HEK293 (cell line): ENCODE measurements around the gene MAML3.
A peak's percentile ranks its signal among the peaks of the same experiment; 100 is the strongest.

Source experiments
- CTCF ChIA-PET: fragments of 350-600 bp; formaldehyde crosslinking; extraction: SDS; loops from one replicate; lab custom pipeline; 2021; ENCODE audit warnings: antibody characterized with exemption; lab: Yijun Ruan, JAX
- POLR2A ChIA-PET: fragments of 300-600 bp; formaldehyde crosslinking; extraction: SDS; loops from one replicate; lab custom pipeline; 2020; ENCODE audit warnings: antibody characterized with exemption, inconsistent platforms; lab: Yijun Ruan, JAX
- H3K27ac ChIP-seq: fragments of 200-500 bp; sonication (Bioruptor generic); 2 replicates; pipeline ENCODE4 v1.5.1; 2014; ENCODE audit warnings: low read depth, low read length, control low read depth, inconsistent platforms; ENCODE audit errors: extremely low read depth
- H3K36me3 ChIP-seq, 2 experiments: fragments of 200-500 bp in 1 of 2; sonication (Bioruptor generic) in 1 of 2; 1 replicate in 1 of 2; 2 replicates in 1 of 2; pipeline ENCODE4 v1.5.1; 2014 to 2017; ENCODE audit warnings: inconsistent platforms in 2 of 2, low read length in 2 of 2; ENCODE audit not compliant: control insufficient read depth in 2 of 2, insufficient read depth in 1 of 2
- H3K4me1 ChIP-seq: fragments of 200-500 bp; sonication (Bioruptor generic); 2 replicates; pipeline ENCODE4 v1.5.1; 2014; ENCODE audit warnings: mild to moderate bottlenecking, low read length, inconsistent platforms; ENCODE audit not compliant: control insufficient read depth, insufficient read depth
- H3K4me3 ChIP-seq: 2 replicates; pipeline ENCODE4 v1.5.1; 2011; ENCODE audit warnings: low read depth, mild to moderate bottlenecking, control low read depth, low read length, moderate library complexity
- H3K9me3 ChIP-seq: fragments of 200-500 bp; sonication (Bioruptor generic); 2 replicates; pipeline ENCODE4 v1.5.1; 2014; ENCODE audit warnings: low read depth, low read length, inconsistent platforms; ENCODE audit not compliant: control insufficient read depth, insufficient read depth
- BCL11B ChIP-seq: fragments of 450-650 bp; formaldehyde crosslinking; IDR thresholded peaks from 2 replicates; pipeline ENCODE4 v1.5.1; 2016; ENCODE audit warnings: low read depth, missing biosample characterization, missing genetic modification characterization
- HIC1 ChIP-seq: fragments of 450-650 bp; formaldehyde crosslinking; IDR thresholded peaks from 2 replicates; pipeline ENCODE4 v1.5.1; 2016; ENCODE audit warnings: missing biosample characterization, missing genetic modification characterization
- KLF16 ChIP-seq: fragments of 450-650 bp; formaldehyde crosslinking; IDR thresholded peaks from 2 replicates; pipeline ENCODE4 v1.5.1; 2017; ENCODE audit warnings: missing biosample characterization, missing genetic modification characterization
- OSR2 ChIP-seq: fragments of 450-650 bp; formaldehyde crosslinking; IDR thresholded peaks from 2 replicates; pipeline ENCODE4 v1.5.1; 2016; ENCODE audit warnings: missing biosample characterization, missing genetic modification characterization
- REPIN1 ChIP-seq: fragments of 450-650 bp; formaldehyde crosslinking; IDR thresholded peaks from 2 replicates; pipeline ENCODE4 v1.5.1; 2017; ENCODE audit warnings: missing biosample characterization, missing genetic modification characterization, low read depth
- SP7 ChIP-seq: fragments of 450-650 bp; formaldehyde crosslinking; IDR thresholded peaks from 2 replicates; pipeline ENCODE4 v1.5.1; 2016; ENCODE audit warnings: missing biosample characterization, missing genetic modification characterization
- ZBTB8A ChIP-seq: fragments of 450-650 bp; formaldehyde crosslinking; IDR thresholded peaks from 2 replicates; pipeline ENCODE4 v1.5.1; 2016; ENCODE audit warnings: missing biosample characterization, missing genetic modification characterization
- ZNF239 ChIP-seq: fragments of 450-650 bp; formaldehyde crosslinking; IDR thresholded peaks from 2 replicates; pipeline ENCODE4 v1.5.1; 2016; ENCODE audit warnings: missing biosample characterization, missing genetic modification characterization
- ZNF274 ChIP-seq, 2 experiments: fragments of 200-500 bp in 1 of 2; fragments of 450-650 bp in 1 of 2; sonication (Bioruptor generic) in 1 of 2; formaldehyde crosslinking in 1 of 2; IDR thresholded peaks; 2 replicates each; pipeline versions ENCODE4 v1.5.1 to v1.6.1; 2014 to 2016; ENCODE audit warnings: borderline replicate concordance in 1 of 2, inconsistent platforms in 1 of 2, low read length in 1 of 2, missing biosample characterization in 1 of 2, missing genetic modification characterization in 1 of 2
- ZNF324 ChIP-seq: fragments of 450-650 bp; formaldehyde crosslinking; IDR thresholded peaks from 2 replicates; pipeline ENCODE4 v1.5.1; 2016; ENCODE audit warnings: missing biosample characterization, missing genetic modification characterization
- ZNF354C ChIP-seq: fragments of 450-650 bp; formaldehyde crosslinking; IDR thresholded peaks from 2 replicates; pipeline ENCODE4 v1.5.1; 2016; ENCODE audit warnings: missing biosample characterization, missing genetic modification characterization, low read depth, borderline replicate concordance
- ZNF366 ChIP-seq: fragments of 450-650 bp; formaldehyde crosslinking; conservative IDR thresholded peaks from 2 replicates; pipeline ENCODE4 v1.5.1; 2016; ENCODE audit warnings: missing biosample characterization, missing genetic modification characterization
- ZNF521 ChIP-seq: fragments of 450-650 bp; formaldehyde crosslinking; IDR thresholded peaks from 2 replicates; pipeline ENCODE4 v1.5.1; 2017; ENCODE audit warnings: missing biosample characterization, mild to moderate bottlenecking, missing genetic modification characterization
- ZNF623 ChIP-seq: fragments of 450-650 bp; formaldehyde crosslinking; IDR thresholded peaks from 2 replicates; pipeline ENCODE4 v1.5.1; 2016; ENCODE audit warnings: missing biosample characterization, missing genetic modification characterization
- ZNF624 ChIP-seq: fragments of 450-650 bp; formaldehyde crosslinking; IDR thresholded peaks from 2 replicates; pipeline ENCODE4 v1.5.1; 2017; ENCODE audit warnings: missing biosample characterization, missing genetic modification characterization
- ZNF639 ChIP-seq: fragments of 450-650 bp; formaldehyde crosslinking; IDR thresholded peaks from 2 replicates; pipeline ENCODE4 v1.5.1; 2016; ENCODE audit warnings: missing biosample characterization, missing genetic modification characterization
- ZNF677 ChIP-seq: fragments of 450-650 bp; IDR thresholded peaks from 2 replicates; pipeline ENCODE4 v1.5.0; 2018; ENCODE audit warnings: missing biosample characterization, mild to moderate bottlenecking, missing genetic modification characterization, moderate library complexity
- ZNF701 ChIP-seq: fragments of 450-650 bp; formaldehyde crosslinking; IDR thresholded peaks from 2 replicates; pipeline ENCODE4 v1.5.1; 2016; ENCODE audit warnings: missing biosample characterization, missing genetic modification characterization
- TF ChIP-seq, protein P1 (sequence below): fragments of 450-650 bp; formaldehyde crosslinking; IDR thresholded peaks from 2 replicates; pipeline ENCODE4 v1.5.1; 2016; ENCODE audit warnings: missing biosample characterization, missing genetic modification characterization
- TF ChIP-seq, protein P2 (sequence below): fragments of 450-650 bp; formaldehyde crosslinking; IDR thresholded peaks from 2 replicates; pipeline ENCODE4 v1.5.1; 2016; ENCODE audit warnings: missing biosample characterization, missing genetic modification characterization
- TF ChIP-seq, protein P3 (sequence below): fragments of 450-650 bp; formaldehyde crosslinking; IDR thresholded peaks from 2 replicates; pipeline ENCODE4 v1.5.1; 2016; ENCODE audit warnings: missing biosample characterization, missing genetic modification characterization
- TF ChIP-seq, protein P4 (sequence below): fragments of 450-650 bp; formaldehyde crosslinking; IDR thresholded peaks from 2 replicates; pipeline ENCODE4 v1.5.1; 2017; ENCODE audit warnings: missing biosample characterization, missing genetic modification characterization

The MAML3 gene

GRCh38 chr4:140186082-140186438, 32.1 kb upstream of the MAML3 start:
- no peaks in the 10 kb centered on the region for H3K4me1 ChIP-seq
- H3K9me3 ChIP-seq, result no peaks in the 10 kb centered on the region
- no peaks in the 10 kb centered on the region for H3K36me3 ChIP-seq
- TF ChIP-seq ZNF354C (tag by site-specific recombination) (no peak), ZNF623 (tag by site-specific recombination) (no peak), ZNF274 (IDR thresholded peaks at IDR 0.05; ENCODE audit: low read length) (no peak), ZNF274 (tag by site-specific recombination; IDR thresholded peaks at IDR 0.05; ENCODE audit: borderline replicate concordance) (no peak), ZNF521 (tag by site-specific recombination) (no peak), ZNF324 (tag by site-specific recombination) (no peak), ZNF677 (tag by site-specific recombination) (no peak), ZBTB8A (no peak), REPIN1 (no peak), ZNF366 (tag by site-specific recombination) (no peak), ZNF701 (no peak), KLF16 (tag by site-specific recombination) (no peak), BCL11B (tag by site-specific recombination) (no peak), ZNF239 (tag by site-specific recombination) (no peak), ZNF624 (tag by site-specific recombination) (no peak)
- TF ChIP-seq, protein P1, sequence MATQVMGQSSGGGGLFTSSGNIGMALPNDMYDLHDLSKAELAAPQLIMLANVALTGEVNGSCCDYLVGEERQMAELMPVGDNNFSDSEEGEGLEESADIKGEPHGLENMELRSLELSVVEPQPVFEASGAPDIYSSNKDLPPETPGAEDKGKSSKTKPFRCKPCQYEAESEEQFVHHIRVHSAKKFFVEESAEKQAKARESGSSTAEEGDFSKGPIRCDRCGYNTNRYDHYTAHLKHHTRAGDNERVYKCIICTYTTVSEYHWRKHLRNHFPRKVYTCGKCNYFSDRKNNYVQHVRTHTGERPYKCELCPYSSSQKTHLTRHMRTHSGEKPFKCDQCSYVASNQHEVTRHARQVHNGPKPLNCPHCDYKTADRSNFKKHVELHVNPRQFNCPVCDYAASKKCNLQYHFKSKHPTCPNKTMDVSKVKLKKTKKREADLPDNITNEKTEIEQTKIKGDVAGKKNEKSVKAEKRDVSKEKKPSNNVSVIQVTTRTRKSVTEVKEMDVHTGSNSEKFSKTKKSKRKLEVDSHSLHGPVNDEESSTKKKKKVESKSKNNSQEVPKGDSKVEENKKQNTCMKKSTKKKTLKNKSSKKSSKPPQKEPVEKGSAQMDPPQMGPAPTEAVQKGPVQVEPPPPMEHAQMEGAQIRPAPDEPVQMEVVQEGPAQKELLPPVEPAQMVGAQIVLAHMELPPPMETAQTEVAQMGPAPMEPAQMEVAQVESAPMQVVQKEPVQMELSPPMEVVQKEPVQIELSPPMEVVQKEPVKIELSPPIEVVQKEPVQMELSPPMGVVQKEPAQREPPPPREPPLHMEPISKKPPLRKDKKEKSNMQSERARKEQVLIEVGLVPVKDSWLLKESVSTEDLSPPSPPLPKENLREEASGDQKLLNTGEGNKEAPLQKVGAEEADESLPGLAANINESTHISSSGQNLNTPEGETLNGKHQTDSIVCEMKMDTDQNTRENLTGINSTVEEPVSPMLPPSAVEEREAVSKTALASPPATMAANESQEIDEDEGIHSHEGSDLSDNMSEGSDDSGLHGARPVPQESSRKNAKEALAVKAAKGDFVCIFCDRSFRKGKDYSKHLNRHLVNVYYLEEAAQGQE (tag by site-specific recombination), result no peak
- ChIA-PET CTCF (interaction anchor here (0.6 kb wide), 1 partner anchor 17 kb away, joined by 3 read pairs; no protein-coding TSS in a partner anchor), POLR2A (no interaction called here)
- no peak overlapping the region for H3K4me3 ChIP-seq
- H3K27ac ChIP-seq, result no peak overlapping the region

GRCh38 chr4:140185412-140186081, 31.6 kb upstream of the MAML3 start:
- H3K36me3 ChIP-seq, result no peaks in the 10 kb centered on the region

More at GRCh38 chr4:140185412-140186081, 31.6 kb upstream of the MAML3 start:
- ChIA-PET CTCF (interaction anchor here (0.6 kb wide), 2 partner anchors 16 to 1010 kb away, joined by 3 read pairs; no protein-coding TSS in a partner anchor), POLR2A (no interaction called here)
- TF ChIP-seq, protein P2, sequence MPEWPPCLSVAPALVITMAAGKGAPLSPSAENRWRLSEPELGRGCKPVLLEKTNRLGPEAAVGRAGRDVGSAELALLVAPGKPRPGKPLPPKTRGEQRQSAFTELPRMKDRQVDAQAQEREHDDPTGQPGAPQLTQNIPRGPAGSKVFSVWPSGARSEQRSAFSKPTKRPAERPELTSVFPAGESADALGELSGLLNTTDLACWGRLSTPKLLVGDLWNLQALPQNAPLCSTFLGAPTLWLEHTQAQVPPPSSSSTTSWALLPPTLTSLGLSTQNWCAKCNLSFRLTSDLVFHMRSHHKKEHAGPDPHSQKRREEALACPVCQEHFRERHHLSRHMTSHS (tag by site-specific recombination), result no peak
- TF ChIP-seq SP7 (tag by site-specific recombination) (peak; percentile 81), OSR2 (tag by site-specific recombination) (peak; percentile 67), ZNF639 (tag by site-specific recombination) (no peak), HIC1 (tag by site-specific recombination) (no peak)
- TF ChIP-seq, protein P3, sequence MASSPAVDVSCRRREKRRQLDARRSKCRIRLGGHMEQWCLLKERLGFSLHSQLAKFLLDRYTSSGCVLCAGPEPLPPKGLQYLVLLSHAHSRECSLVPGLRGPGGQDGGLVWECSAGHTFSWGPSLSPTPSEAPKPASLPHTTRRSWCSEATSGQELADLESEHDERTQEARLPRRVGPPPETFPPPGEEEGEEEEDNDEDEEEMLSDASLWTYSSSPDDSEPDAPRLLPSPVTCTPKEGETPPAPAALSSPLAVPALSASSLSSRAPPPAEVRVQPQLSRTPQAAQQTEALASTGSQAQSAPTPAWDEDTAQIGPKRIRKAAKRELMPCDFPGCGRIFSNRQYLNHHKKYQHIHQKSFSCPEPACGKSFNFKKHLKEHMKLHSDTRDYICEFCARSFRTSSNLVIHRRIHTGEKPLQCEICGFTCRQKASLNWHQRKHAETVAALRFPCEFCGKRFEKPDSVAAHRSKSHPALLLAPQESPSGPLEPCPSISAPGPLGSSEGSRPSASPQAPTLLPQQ, result peak; percentile 54; the same call in 1 of the 2 replicates
- TF ChIP-seq, protein P4, sequence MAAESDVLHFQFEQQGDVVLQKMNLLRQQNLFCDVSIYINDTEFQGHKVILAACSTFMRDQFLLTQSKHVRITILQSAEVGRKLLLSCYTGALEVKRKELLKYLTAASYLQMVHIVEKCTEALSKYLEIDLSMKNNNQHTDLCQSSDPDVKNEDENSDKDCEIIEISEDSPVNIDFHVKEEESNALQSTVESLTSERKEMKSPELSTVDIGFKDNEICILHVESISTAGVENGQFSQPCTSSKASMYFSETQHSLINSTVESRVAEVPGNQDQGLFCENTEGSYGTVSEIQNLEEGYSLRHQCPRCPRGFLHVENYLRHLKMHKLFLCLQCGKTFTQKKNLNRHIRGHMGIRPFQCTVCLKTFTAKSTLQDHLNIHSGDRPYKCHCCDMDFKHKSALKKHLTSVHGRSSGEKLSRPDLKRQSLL (tag by site-specific recombination), result no peak
- no peaks in the 10 kb centered on the region for H3K9me3 ChIP-seq
- H3K27ac ChIP-seq, result no peak overlapping the region
- no peaks in the 10 kb centered on the region for H3K4me1 ChIP-seq
- H3K4me3 ChIP-seq, result no peak overlapping the region
